Epithelial cell of esophagus (primary cell): ENCODE results near the gene XG.
"Not testable (repeated sequence)": the region's sequence is repeated elsewhere in the genome, so short reads cannot be mapped to it uniquely, and the experiment has no call there.

ENCODE experiments used
- DNase-seq: peaks from one replicate; pipeline ENCODE4 v3.0.0; 2010; ENCODE audit warnings: low read depth
- H3K4me3 ChIP-seq: 2 replicates; pipeline ENCODE4 v1.5.1; 2011; ENCODE audit warnings: mild to moderate bottlenecking, low read length, control low read depth
- TF ChIP-seq, protein P1 (sequence below): IDR thresholded peaks from 2 replicates; pipeline ENCODE4 v1.5.1; 2011; ENCODE audit warnings: low read depth, mild to moderate bottlenecking, low read length, control low read depth, inconsistent platforms; ENCODE audit not compliant: insufficient read depth; ENCODE audit errors: missing control alignments

The XG gene

DNA sequence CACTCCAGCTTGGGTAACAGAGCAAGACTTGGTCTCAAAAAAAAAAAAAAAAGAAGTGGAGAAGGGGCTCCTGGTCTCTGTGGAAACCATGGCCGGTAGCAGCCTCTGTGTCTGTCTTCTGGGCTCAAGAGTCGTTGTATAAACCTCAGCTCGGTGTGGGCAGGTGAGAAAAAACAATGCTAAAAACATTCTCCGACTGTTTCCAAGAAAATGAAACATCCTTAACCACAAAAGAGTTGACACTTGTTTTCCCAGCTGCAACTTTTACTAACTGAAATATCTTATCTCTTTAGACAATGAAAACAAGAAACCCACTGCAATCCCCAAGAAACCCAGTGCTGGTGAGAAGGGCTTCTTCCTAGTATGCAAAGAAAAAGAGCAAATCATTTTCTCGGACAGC, 34.5 kb upstream of the XG start:
- DNase-seq, result no peak
- TF ChIP-seq, protein P1, sequence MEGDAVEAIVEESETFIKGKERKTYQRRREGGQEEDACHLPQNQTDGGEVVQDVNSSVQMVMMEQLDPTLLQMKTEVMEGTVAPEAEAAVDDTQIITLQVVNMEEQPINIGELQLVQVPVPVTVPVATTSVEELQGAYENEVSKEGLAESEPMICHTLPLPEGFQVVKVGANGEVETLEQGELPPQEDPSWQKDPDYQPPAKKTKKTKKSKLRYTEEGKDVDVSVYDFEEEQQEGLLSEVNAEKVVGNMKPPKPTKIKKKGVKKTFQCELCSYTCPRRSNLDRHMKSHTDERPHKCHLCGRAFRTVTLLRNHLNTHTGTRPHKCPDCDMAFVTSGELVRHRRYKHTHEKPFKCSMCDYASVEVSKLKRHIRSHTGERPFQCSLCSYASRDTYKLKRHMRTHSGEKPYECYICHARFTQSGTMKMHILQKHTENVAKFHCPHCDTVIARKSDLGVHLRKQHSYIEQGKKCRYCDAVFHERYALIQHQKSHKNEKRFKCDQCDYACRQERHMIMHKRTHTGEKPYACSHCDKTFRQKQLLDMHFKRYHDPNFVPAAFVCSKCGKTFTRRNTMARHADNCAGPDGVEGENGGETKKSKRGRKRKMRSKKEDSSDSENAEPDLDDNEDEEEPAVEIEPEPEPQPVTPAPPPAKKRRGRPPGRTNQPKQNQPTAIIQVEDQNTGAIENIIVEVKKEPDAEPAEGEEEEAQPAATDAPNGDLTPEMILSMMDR, result no peak
- no peak overlapping the region for H3K4me3 ChIP-seq

DNA sequence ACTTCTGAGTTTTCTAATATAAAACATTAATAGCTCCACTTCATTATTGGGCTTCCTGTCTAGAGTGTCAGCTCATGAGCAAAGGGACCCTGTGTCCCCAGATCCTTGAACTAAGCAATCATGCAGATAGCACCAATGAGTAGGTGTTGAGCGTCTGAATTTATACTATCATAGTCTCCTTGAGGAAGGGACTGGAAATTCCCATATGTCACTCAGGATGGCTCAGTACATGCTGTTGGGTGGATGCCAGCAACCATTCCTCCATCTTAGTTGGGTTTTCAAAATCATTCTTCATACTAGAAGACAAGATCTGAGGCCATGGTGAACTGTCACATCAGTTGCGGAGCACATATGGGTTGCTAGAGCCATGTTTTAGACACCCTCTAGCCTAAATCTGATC, 33.0 kb upstream of the XG start:
- DNase-seq, result no peak
- no peak overlapping the region for H3K4me3 ChIP-seq
- TF ChIP-seq, protein P1, result no peak

DNA sequence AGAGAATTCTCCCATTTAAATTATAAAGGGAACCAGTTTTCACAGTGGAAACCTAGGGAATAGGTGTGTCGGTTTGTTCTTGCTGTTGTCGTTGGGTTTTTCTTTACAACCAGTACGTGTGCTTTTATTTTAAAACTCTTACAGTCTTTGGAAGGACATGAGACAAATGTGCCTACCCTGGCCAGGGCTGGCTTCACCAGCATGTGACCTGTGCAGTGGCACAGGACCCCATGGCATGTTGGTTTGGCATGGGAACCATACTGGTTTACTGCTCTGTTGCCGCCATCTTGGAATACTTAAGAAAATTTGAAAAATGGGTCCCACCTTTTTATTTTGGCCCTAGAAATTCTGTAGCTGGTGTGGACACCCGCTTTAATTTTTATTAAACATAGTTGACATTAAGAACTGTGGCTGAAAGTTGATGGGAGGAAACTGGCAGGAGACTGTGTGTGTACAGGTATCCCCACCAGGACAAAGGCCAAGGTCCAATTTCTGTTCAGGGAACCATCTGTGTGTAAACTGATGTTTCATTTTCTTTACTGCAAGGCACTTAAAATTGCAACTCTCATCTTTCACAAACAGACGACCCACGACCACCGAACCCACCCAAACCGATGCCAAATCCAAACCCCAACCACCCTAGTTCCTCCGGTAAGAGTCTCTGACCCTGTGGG, 31.9 kb upstream of the XG start:
- H3K4me3 ChIP-seq, result no peak overlapping the region
- TF ChIP-seq, protein P1, result no peak
- DNase-seq, result no peak

DNA sequence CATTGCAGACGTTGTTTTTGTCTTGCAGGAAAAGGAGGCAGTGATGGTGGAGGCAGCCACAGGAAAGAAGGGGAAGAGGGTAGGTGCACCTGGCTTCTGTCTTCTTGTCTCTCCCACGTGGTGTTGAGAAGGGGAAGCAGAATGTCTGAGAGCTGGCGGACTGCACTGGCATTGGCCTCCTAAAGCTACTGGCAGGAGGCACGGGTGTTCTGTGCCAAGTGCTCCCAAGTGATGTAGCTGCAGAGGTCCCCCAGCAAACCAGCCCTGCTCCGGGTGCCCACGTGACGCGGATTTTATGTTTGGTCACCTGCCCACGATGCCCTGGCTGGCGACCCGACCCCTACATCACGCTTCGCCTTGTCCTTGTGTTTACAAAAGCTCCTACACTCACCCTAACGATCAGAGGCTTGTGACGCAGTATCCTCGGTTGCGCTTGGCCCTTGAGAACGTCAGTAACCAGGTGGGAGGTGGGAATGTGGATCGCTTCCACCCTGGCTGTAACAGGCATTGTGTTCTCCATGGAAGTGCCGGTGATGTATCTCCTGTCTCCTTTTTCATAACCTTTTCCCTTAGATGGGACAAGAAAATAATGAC, 28.5 kb upstream of the XG start:
- no peak overlapping the region for H3K4me3 ChIP-seq
- no peak for DNase-seq
- TF ChIP-seq, protein P1, result no peak

DNA sequence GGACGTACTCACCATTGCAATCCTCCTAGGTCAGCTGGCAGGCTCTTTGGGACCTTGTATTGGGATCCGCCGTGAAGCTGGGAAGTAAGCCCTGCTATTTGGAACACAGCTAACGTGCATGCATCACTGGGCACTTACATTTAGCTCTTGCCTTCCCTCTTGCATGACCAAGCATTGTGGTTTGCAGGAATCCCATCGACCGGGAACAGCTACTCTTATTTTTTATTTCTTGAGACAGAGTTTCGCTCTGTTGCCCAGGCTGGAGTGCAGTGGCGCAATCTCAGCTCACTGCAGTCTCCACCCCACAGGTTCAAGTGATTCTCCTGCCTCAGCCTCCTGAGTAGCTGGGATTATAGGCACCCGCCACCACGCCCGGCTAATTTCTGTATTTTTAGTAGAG, 24.6 kb upstream of the XG start:
- not testable (repeated sequence) for H3K4me3 ChIP-seq, DNase-seq

DNA sequence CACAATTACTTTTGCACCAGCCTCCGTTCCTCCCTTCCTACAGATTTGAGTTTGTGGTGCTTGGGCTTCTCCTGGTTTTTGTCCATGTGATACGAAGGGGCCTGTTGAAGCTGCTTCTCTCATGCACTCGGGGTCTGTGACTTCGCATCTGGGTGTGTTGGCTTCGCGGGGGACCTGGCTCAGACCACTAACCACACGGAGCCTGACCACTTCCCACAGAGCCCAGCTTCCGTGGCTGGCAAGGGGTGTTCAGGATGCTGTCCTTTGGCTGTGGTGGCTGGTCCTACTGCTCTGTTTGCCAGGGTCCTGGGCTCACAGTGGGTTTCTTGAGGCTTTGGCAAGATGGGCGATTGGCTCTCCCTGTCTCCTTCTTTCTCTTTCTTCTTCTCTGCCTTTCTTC, 19.8 kb upstream of the XG start:
- TF ChIP-seq, protein P1, result no peak
- DNase-seq, result no peak
- no peak overlapping the region for H3K4me3 ChIP-seq

DNA sequence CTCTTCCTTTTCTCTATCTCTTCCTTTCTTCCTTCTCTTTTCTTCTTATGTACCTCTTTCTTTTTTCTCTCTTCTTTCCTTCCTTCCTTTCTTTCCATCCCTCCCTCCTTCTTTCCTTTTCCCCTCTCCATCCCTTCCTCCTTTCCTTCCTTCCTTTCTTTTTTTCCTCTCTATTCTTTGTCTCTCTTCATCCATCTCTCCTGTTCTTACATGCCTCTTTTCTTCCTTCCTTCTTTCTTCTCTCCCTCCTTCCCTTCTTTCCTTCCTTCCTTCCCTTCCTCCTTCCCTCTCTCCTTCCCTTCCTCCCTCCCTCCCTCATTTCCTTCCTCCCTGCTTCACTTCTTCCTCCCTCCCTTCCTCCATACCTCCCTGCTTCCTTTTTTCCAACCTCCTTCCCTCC, 19.2 kb upstream of the XG start:
- TF ChIP-seq, protein P1, result no peak
- no peak overlapping the region for H3K4me3 ChIP-seq
- DNase-seq, result no peak
